Spleen (tissue), 11 donors: ENCODE results near the gene PLVAP. TPM values are rescaled to one million over a fixed set of nuclear protein-coding genes. Genes with fewer than 3 reads are reported as not detected.
A peak's percentile ranks its signal among the peaks of the same experiment; 100 is the strongest.

ENCODE experiments used
- DNase-seq: peaks from one replicate; pipeline ENCODE4 v3.0.0-alpha.2; 2020
- H3K27ac ChIP-seq, 8 donors: fragments of 200-600 bp; sonication (generic) in 7 of 8; 1 replicate in 4 of 8; 2 replicates in 4 of 8; pipeline versions ENCODE4 v1.5.0 to v1.8.0; 2016 to 2021; ENCODE audit warnings: inconsistent platforms in 4 of 8, mild to moderate bottlenecking in 4 of 8, moderate library complexity in 1 of 8
- H3K27me3 ChIP-seq, 7 donors: fragments of 200-600 bp; sonication (generic) in 6 of 7; replicated peaks in 1 of 7; 1 replicate in 4 of 7; 2 replicates in 3 of 7; pipeline versions ENCODE4 v1.5.0 to v1.8.0; 2016 to 2021; ENCODE audit warnings: inconsistent platforms in 3 of 7, mild to moderate bottlenecking in 1 of 7
- H3K36me3 ChIP-seq, 6 donors: fragments of 200-600 bp; sonication (generic) in 5 of 6; 1 replicate in 4 of 6; 2 replicates in 2 of 6; pipeline versions ENCODE4 v1.5.0 to v1.8.0; 2016 to 2021; ENCODE audit warnings: inconsistent platforms in 2 of 6
- H3K4me1 ChIP-seq, 6 donors: fragments of 200-600 bp; sonication (generic) in 5 of 6; 1 replicate in 3 of 6; 2 replicates in 3 of 6; pipeline versions ENCODE4 v1.5.0 to v1.8.0; 2016 to 2021; ENCODE audit warnings: inconsistent platforms in 3 of 6
- H3K4me3 ChIP-seq, 8 donors: fragments of 200-600 bp; sonication (generic) in 7 of 8; 1 replicate in 4 of 8; 2 replicates in 4 of 8; pipeline versions ENCODE4 v1.5.0 to v1.8.0; 2016 to 2021; ENCODE audit warnings: inconsistent platforms in 4 of 8, mild to moderate bottlenecking in 4 of 8, moderate library complexity in 2 of 8
- H3K9me3 ChIP-seq, 8 donors: fragments of 200-600 bp; sonication (generic) in 7 of 8; 1 replicate in 4 of 8; 2 replicates in 4 of 8; pipeline versions ENCODE4 v1.5.0 to v1.8.0; 2016 to 2021; ENCODE audit warnings: inconsistent platforms in 4 of 8
- POLR2A ChIP-seq, 3 donors: fragments of 450-650 bp; IDR thresholded peaks; one replicate each; pipeline ENCODE4 v1.5.1; 2017; ENCODE audit warnings: antibody characterized with exemption in 3 of 3, mild to moderate bottlenecking in 1 of 3
- POLR2AphosphoS5 ChIP-seq, 3 donors: sonication (generic); formaldehyde crosslinking; IDR thresholded peaks; one replicate each; pipeline ENCODE4 v1.5.1; 2017; ENCODE audit warnings: antibody characterized with exemption in 3 of 3
- WGBS, 5 donors: extraction: QIAGEN DNeasy Blood & Tissue Kit in 3 of 5; methylation state at CpG; one replicate each; pipeline versions ENCODE4 v1.1.5 to v1.1.7; 2013 to 2018; 5-methylcytosine and 5-hydroxymethylcytosine counted together
- intact Hi-C: fragments of 100-400 bp; cut with DNase I; formaldehyde crosslinking; loops from one replicate; pipeline ENCODE4 v1.15.0; 2023; ENCODE audit warnings: low total_unique reads
- polyA plus RNA-seq, 3 donors: library from polyadenylated mRNA; stranded (reverse); fragments of 200-250 nt; gene quantifications; one replicate each; pipeline ENCODE4 v1.2.1, GENCODE V29; 2013
- total RNA-seq, 7 donors: library from RNA; depleted of rRNA in 3 of 7; stranded (reverse); fragments of >200 nt in 3 of 7; fragmentation: NEBNext Ultra II Directional in 4 of 7; extraction: Animal tissue kit (Norgen Biotek cat#: 25700) in 4 of 7; gene quantifications; one replicate each; pipeline versions ENCODE4 v1.1.0 to v1.2.1, GENCODE V29; 2016 to 2021
- TF ChIP-seq, protein P1 (sequence below), 11 experiments: fragments of 200-600 bp in 7 of 11; fragments of 450-650 bp in 4 of 11; sonication (generic) in 4 of 11; IDR thresholded peaks in 8 of 11; conservative IDR thresholded peaks in 3 of 11; 1 replicate in 7 of 11; 2 replicates in 4 of 11; pipeline versions ENCODE4 v1.4.0 to v1.8.0; 2016 to 2021; ENCODE audit warnings: antibody characterized with exemption in 11 of 11, inconsistent platforms in 4 of 11, mild to moderate bottlenecking in 1 of 11
- donor health status: healthy with polysubstance abuse.
- donor health status: DM: no; HTN: no; CAD: no; lungs with moderate emphysema.
- donor health status: DM: no; HTN: no; CAD: no.
- donor health status: Bipolar disorder and iron deficiency.
- donor health status: healthy.
- donor health status: DM: no; HTN: no; CAD: no.
- donor health status: DM: yes; HTN: yes; CAD: no.

PLVAP gene
- total and polyA plus RNA-seq, 10 donors, result 26.6 to 555 (median 266) TPM

GRCh38 chr19:17331045-17331558, 46.0 kb downstream of the PLVAP start:
- peaks cover 0 to 40% (median 21%) of the 10 kb centered on the region in 7 donors for H3K27me3 ChIP-seq
- no peak for DNase-seq
- H3K36me3 ChIP-seq, result peaks cover 0 to 8% (median 0%) of the 10 kb centered on the region in 6 donors
- no peak overlapping the region for H3K4me3 ChIP-seq
- no peak overlapping the region for H3K27ac ChIP-seq
- H3K4me1 ChIP-seq, result peaks cover 23 to 63% (median 50%) of the 10 kb centered on the region in 6 donors
- TF ChIP-seq POLR2A (IDR thresholded peaks at IDR 0.05) (no peak), POLR2AphosphoS5 (IDR thresholded peaks at IDR 0.05) (no peak)
- TF ChIP-seq, protein P1, sequence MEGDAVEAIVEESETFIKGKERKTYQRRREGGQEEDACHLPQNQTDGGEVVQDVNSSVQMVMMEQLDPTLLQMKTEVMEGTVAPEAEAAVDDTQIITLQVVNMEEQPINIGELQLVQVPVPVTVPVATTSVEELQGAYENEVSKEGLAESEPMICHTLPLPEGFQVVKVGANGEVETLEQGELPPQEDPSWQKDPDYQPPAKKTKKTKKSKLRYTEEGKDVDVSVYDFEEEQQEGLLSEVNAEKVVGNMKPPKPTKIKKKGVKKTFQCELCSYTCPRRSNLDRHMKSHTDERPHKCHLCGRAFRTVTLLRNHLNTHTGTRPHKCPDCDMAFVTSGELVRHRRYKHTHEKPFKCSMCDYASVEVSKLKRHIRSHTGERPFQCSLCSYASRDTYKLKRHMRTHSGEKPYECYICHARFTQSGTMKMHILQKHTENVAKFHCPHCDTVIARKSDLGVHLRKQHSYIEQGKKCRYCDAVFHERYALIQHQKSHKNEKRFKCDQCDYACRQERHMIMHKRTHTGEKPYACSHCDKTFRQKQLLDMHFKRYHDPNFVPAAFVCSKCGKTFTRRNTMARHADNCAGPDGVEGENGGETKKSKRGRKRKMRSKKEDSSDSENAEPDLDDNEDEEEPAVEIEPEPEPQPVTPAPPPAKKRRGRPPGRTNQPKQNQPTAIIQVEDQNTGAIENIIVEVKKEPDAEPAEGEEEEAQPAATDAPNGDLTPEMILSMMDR (IDR thresholded peaks at IDR 0.05 in 8 of 11, conservative IDR thresholded peaks at IDR 0.05 in 3 of 11), result no peak
- WGBS, 5 donors, result 84 to 93% (median 91%) methylated on average over 13 of the region's 13 CpGs
- H3K9me3 ChIP-seq, result no peaks in the 10 kb centered on the region
- intact Hi-C loops, result no loop called here

GRCh38 chr19:17330262-17331044, 46.7 kb downstream of the PLVAP start:
- TF ChIP-seq POLR2A (IDR thresholded peaks at IDR 0.05), result no peak
- peaks cover 0 to 8% (median 0%) of the 10 kb centered on the region in 6 donors for H3K36me3 ChIP-seq
- intact Hi-C loops, result no loop called here
- H3K4me3 ChIP-seq, result no peak overlapping the region
- H3K27ac ChIP-seq, result no peak overlapping the region
- 87 to 90% (median 88%) methylated on average over 16 to 24 of the region's 24 CpGs for WGBS, 5 donors
- peaks cover 0 to 40% (median 21%) of the 10 kb centered on the region in 7 donors for H3K27me3 ChIP-seq
- peaks cover 20 to 57% (median 44%) of the 10 kb centered on the region in 6 donors for H3K4me1 ChIP-seq
- no peaks in the 10 kb centered on the region for H3K9me3 ChIP-seq
- no peak for DNase-seq

DNA sequence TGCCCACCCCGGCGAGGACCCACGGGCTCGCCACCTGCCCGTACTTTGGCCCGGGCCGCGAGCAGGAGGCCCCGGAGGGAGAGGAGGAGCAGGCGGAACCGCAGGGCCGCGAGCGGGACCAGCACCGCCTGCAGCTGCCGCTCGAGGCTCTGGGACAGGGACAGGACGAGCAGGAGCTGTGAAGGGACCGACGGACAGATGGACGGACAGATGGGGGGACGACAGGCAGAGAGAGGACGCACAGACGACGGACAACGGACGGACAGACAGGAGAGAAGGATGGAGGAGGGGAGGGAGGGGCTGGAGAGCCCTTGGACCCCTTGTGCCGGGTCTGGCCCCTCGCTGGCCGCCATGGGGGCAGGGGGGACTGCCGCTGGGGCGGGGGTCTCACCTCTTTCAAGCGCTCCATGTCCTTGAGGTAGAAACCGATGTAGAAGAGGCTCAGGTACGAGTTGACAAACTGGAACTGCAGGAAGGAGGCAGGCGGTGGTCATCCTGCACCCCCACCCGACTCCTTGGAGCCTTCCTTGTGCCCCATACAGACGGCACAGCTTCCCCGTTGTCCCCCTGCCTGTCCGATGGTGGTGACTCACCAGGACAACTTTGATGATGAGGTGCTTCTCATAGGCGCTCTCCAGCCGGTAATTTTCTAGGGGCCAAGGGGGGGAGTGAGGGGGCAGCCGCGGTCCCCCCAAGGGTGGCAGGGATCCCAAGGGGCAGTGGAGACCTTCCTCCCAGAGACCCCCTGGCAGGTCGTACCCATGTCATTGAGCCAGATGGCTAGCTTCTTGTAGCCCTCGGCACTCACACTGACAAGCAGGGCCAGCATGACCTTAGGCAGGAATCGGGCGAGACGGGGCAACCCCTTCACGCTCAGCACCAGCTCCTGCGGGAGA, 47.5 kb downstream of the PLVAP start:
- Histone ChIP-seq H3K4me3 (peak overlapping the region in 6 of 8 donors; percentile 49 to 76 (median 50)), H3K27ac (peak overlapping the region in 1 of 8 donors; percentile 81), H3K4me1 (peaks cover 14 to 49% (median 37%) of the 10 kb centered on the region in 6 donors), H3K27me3 (peaks cover 0 to 40% (median 21%) of the 10 kb centered on the region in 7 donors), H3K9me3 (no peaks in the 10 kb centered on the region), H3K36me3 (peaks cover 0 to 13% (median 0%) of the 10 kb centered on the region in 6 donors)
- no peak for TF ChIP-seq POLR2AphosphoS5 (IDR thresholded peaks at IDR 0.05)
- TF ChIP-seq POLR2A (IDR thresholded peaks at IDR 0.05), result no peak
- TF ChIP-seq, protein P1 (IDR thresholded peaks at IDR 0.05 in 8 of 11, conservative IDR thresholded peaks at IDR 0.05 in 3 of 11), result no peak
- intact Hi-C loops, result no loop called here
- no peak for DNase-seq
- 61 to 75% (median 64%) methylated on average over 41 to 51 of the region's 51 CpGs for WGBS, 5 donors

GRCh38 chr19:17328517-17329365, 48.4 kb downstream of the PLVAP start:
- peak overlapping the region in 6 of 8 donors; percentile 16 to 81 (median 64) for H3K27ac ChIP-seq
- no peaks in the 10 kb centered on the region for H3K9me3 ChIP-seq
- DNase-seq, result no peak
- intact Hi-C loops, result no loop called here
- TF ChIP-seq, protein P1 (IDR thresholded peaks at IDR 0.05 in 8 of 11, conservative IDR thresholded peaks at IDR 0.05 in 3 of 11), result no peak
- TF ChIP-seq POLR2A (IDR thresholded peaks at IDR 0.05), result no peak
- TF ChIP-seq POLR2AphosphoS5 (IDR thresholded peaks at IDR 0.05), result no peak
- H3K4me1 ChIP-seq, result peaks cover 10 to 49% (median 35%) of the 10 kb centered on the region in 6 donors
- H3K36me3 ChIP-seq, result peaks cover 0 to 13% (median 0%) of the 10 kb centered on the region in 6 donors
- peaks cover 0 to 35% (median 21%) of the 10 kb centered on the region in 7 donors for H3K27me3 ChIP-seq
- peak overlapping the region; percentile 45 to 76 (median 50) for H3K4me3 ChIP-seq
- WGBS, 5 donors, result 4 to 27% (median 8%) methylated on average over 25 to 94 of the region's 94 CpGs
